ENCODE results near the gene TWIST1.

TWIST1 gene

GRCh38 chr7:19117091-19117869, at the start of gene TWIST1:
Gene TWIST1 (minus strand): TSS chr7:19117636. CDS start chr7:19117321, 315 bp downstream.
- no peak for TF ChIP-seq CTCF (IDR thresholded peaks at IDR 0.05; ENCODE audit: insufficient read depth, missing control alignments)
- FAIRE-seq = no peak
- no peak for DNase-seq (ENCODE audit: insufficient read length, low spot score)

GRCh38 chr7:19161671-19162070, 44.2 kb upstream of the TWIST1 start:
- FAIRE-seq (no peak), DNase-seq (ENCODE audit: insufficient read length, low spot score) (no peak)
- TF ChIP-seq CTCF (IDR thresholded peaks at IDR 0.05; ENCODE audit: insufficient read depth, missing control alignments) = no peak

GRCh38 chr7:19146699-19147098, 29.3 kb upstream of the TWIST1 start:
- FAIRE-seq = no peak
- DNase-seq (ENCODE audit: insufficient read length, low spot score) = no peak
- no peak for TF ChIP-seq CTCF (IDR thresholded peaks at IDR 0.05; ENCODE audit: insufficient read depth, missing control alignments)

GRCh38 chr7:19145434-19146115, 28.1 kb upstream of the TWIST1 start:
- FAIRE-seq (no peak), DNase-seq (ENCODE audit: insufficient read length, low spot score) (no peak)
- TF ChIP-seq CTCF (IDR thresholded peaks at IDR 0.05; ENCODE audit: insufficient read depth, missing control alignments) = no peak

- FAIRE-seq = no peak
- DNase-seq (ENCODE audit: insufficient read length, low spot score) = no peak
- no peak for TF ChIP-seq CTCF (IDR thresholded peaks at IDR 0.05; ENCODE audit: insufficient read depth, missing control alignments)
These were observed 27.4 kb upstream of the TWIST1 start, which contains the start of gene FERD3L for GRCh38 chr7:19144661-19145433. Gene FERD3L (minus strand): TSS chr7:19145421. CDS start chr7:19145362, 59 bp downstream.

GRCh38 chr7:19143881-19144574, 26.6 kb upstream of the TWIST1 start:
- FAIRE-seq = no peak

More at GRCh38 chr7:19143881-19144574, 26.6 kb upstream of the TWIST1 start:
- TF ChIP-seq CTCF (IDR thresholded peaks at IDR 0.05; ENCODE audit: insufficient read depth, missing control alignments) = no peak
- DNase-seq (ENCODE audit: insufficient read length, low spot score) = no peak

All from D721Med (cell line).